GM19328 (cell line): ENCODE results near the gene CDKL4.
"Not testable (repeated sequence)": the region's sequence is repeated elsewhere in the genome, so short reads cannot be mapped to it uniquely, and the experiment has no call there.

ENCODE experiments used
- ATAC-seq: cut with Tn5 transposase; IDR thresholded peaks from one replicate; pipeline ENCODE4 v1.9.1; 2021; ENCODE audit warnings: mild to moderate bottlenecking, moderate library complexity; ENCODE audit not compliant: unreplicated experiment

CDKL4 gene

DNA sequence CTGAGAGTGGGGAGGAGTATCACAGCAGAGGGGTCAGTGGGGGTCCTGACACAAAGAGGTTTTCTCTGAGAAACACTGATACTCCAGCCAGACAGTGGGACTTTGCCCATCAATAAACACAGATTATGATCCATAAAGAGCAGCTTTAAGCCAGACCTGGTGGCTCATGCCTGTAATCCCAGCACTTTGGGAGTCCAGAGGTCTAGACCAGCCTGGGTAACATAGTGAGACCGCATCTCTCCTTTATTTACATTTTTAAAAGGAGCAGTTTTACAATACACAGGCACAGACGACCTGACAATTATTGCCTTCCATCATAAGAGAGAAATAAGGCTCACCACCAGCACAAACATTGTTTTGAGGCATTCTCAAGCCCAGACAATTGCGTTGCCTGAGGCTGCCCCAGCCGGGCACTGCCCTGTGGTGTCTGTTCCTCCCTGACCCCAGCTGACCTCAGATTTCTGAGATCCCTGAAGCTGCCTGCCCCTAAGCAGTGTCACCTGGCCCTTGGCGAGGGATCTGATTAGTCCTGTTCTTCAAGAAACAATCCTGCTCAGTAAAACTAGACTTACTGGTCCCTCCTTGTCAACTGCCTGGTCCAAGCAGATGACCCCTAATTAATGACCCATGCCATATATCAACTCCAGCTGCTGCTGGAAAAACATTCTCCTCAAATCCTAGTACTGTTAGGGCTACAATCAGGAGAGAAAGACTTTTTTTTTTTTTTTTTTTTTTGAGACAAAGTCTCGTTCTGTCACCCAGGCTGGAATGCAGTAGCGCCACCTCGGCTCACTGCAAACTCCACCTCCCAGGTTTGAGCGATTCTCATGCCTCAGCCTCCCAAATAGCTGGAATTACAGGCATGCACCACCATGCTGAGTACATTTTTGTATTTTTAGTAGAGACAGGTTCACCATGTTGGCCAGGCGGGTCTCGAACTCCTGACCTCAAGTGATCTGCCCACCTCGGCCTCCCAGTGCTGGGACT, 63.5 kb downstream of the CDKL4 start:
- ATAC-seq = no peak

DNA sequence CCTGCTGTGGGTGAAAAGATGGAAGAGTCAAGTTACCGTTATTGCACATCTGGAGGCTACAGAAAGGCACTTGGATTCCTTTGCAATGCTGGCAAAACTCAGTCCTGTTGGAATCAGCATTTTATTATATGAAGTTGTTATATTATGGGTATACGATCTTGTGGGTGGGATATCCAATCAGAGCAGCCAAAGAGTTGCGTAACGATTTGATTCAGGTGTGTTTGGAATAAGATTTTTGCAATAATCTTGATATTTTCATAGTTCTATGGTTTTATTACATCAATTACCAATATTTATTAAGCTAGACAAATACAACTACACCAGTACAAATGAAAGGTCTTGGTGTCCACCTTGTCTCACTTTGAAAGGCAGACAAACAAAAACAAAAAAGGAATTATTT, 65.0 kb downstream of the CDKL4 start:
- no peak for ATAC-seq

DNA sequence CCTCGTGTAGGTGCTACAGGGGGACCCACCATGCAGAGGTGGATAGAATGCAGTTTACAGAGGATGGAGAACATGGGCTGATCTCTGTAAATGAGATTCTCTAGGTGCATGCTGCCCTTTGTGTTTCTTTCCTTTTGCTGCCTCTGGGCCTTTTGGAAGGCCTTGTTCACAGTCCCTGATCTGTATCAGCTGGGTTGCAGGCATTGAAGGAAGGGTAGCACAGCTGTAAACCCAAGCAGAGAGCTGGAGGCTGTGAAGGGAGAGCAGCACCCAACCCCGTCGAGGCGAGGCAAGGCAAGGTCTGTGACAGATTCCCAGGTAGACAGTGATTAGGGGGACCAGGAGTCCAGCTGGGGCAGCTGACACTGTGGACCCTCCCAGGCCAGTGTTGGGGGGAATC, 66.8 kb downstream of the CDKL4 start:
- ATAC-seq = no peak

DNA sequence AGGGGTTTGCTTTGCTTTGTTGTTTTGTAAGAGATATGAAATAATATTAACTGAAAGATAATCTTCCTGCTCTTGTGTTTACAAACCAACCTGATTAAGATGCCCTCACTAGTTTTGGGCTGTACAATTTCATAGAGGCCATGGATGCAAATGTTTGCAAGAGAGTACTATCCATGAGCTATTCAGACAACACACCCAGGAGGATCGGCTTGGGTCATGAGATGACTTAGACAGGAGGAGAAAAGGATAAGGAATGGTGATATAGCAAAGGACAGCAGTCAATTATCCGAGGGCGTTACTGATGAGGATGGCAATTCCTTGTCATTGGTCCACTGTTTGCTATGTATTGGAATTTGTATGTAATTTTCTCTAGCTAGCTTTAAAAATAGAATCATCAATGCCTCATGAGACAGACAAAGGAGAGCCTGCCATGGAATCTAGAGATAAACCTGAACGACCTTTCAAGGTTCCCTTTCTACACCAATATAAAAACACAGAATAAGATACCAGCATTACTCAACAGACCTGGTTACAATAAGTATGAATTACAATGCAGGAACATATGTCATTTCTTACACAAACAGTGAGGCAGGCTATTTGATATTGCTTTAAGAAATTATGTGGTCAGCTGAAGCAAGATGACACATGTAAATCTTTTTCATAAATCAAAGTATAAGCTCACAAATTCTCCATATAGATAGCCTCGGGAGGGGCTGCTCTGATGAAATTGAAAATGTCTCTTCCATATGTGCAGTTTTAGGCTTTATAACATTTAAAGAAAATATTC, 68.6 kb downstream of the CDKL4 start:
- ATAC-seq = no peak

DNA sequence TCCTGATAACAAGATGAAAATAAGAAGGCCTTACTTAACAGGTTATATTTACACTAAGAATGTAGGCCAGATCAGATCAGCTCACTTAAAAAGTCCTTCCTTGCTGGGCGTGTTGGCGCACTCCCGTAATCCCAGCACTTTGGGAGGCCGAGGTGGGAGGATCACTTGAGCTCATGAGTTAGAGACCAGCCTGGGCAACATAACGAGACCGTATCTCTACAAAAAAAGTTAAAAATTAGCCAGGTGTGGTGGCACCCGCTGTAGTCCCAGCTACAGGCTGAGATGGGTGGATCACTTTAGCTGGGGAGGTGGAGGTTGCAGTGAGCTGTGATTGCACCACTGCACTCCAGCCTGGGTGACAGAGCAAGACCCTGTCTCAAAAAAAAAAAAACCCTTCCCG, 69.7 kb downstream of the CDKL4 start:
- ATAC-seq = no peak

DNA sequence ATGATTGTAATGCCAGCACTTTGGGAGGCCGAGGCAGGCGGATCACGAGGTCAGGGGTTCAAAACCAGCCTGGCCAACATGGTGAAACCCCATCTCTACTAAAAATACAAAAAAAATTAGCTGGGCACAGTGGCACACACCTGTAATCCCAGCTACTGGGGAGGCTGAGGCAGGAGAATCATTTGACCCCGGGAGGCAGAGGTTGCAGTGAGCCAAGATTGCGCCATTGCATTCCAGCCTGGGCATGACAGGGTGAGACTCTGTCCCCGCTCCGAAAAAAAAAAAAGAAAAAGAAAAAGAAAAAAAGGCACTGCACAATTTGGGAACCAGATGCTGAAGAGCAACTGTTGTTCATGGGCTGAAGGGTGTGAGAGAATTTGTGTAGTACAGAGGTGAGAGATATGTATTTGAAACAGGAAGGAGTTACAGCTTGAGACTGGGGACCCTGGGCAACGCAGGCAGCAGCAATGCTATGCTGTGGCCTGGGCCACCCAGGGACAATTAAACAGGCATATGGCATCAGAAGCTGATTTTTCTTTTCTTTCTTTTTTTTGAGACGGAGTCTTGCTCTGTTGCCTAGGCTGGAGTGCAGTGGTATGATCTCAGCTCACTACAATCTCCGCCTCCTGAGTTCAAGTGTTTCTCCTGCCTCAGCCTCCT, 71.6 kb downstream of the CDKL4 start:
- not testable (repeated sequence) for ATAC-seq

DNA sequence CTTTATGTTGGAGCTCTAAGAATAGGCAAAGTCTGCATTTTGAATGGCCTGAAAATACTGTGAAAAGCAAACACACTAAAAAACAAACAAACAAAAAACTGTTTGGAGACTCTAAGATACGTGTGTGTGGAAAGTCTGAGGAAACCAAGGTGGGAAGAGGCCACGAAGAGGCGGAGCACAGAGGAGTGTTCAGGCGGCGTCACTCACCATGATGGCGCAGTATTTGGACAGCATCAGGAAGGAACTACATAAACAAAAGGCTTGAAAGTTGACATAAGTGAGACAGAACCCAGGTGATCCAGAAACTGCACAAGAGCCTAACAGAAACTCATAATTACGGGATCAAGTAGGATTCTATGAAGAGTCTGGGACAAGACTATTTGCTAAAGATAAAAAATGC, 72.1 kb downstream of the CDKL4 start:
- ATAC-seq = no peak

DNA sequence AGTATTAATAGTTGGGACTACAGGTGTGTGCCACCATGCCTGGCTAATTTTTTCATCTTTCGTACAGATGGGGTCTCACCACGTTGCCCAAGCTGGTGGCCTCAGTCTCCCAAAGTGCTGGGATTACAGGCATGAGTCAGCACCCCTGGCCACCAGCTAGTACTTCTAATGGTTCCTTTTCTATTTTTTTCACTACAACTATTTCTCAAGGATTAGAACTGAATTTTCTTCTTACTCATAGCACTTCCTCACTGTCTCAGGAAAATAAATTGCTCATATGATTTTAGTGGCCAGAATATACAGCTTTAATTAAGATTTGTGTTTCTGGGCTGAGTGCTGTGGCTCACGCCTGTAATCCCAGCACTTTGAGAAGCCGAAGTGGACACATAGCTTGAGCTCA, 79.7 kb downstream of the CDKL4 start:
- ATAC-seq = no peak

DNA sequence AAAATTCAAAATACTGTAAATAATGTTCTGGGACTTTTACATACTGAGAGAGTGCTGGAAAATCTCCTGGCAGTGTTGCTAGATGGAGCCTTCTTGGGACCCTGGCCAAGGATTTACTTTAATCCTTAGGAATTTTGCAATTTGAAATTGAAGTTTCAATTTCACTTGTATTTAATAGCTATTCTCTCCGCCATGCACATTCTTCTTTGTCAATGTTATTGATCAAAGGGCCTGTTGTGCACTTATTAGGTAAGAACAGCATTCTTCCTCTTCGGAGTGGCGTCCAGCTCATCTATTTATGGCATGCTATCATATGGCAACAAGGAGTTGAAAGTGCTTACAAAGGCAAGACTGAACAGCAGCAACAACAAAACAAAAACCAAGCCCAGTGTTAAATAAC, 82.8 kb downstream of the CDKL4 start:
- ATAC-seq = no peak

DNA sequence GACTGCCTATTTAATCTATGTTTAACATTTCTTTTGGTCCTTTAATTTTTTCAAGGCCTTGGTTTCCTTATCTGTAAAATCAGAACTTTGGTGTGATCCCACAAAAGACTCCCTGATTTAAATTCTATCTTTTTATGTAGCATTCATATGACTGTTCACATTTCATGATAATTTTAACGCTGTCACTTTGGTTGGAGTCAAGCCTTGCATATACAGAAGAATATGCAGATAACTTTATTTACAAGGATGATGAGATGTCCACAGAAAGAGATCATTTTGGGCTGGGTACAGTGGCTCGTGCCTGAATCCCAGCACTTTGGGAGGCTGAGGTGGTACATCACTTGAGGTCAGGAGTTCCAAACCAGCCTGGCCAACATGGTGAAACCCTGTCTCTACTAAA, 84.5 kb downstream of the CDKL4 start:
- ATAC-seq = no peak

DNA sequence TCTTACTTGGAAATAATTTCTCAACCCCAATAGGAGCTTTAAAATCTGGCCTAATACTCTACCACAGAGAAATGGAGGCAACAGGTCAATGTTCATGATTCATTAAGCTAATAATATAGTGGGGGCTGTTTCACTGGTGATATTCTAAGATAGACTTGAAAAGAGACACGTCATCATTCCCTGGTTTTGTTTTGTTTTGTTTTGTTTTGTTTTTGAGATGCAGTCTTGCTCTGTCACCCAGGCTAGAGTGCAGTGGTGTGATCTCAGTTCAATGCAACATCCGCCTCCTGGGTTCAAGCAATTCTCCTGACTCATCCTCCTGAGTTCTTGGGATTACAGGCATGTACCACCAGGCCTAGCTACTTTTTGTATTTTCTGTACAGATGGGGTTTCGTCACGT, 85.4 kb downstream of the CDKL4 start:
- ATAC-seq = no peak

DNA sequence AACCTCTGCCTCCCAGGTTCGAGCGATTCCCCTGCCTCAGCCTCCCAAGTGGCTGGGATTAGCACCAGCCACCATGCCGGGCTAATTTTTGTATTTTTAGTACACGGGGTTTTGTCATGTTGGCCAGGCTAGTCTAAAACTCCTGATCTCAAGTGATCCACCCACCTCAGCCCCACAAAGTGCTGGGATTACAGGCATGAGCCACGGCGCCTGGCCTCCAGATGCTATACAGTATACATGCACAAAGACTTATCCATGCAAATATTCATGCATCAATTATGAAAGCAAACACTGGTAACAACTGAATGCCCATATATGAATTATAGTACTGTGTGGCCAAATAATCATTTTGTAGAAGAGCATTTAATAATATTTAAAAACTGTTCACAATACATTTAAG, 86.9 kb downstream of the CDKL4 start:
- ATAC-seq = no peak

DNA sequence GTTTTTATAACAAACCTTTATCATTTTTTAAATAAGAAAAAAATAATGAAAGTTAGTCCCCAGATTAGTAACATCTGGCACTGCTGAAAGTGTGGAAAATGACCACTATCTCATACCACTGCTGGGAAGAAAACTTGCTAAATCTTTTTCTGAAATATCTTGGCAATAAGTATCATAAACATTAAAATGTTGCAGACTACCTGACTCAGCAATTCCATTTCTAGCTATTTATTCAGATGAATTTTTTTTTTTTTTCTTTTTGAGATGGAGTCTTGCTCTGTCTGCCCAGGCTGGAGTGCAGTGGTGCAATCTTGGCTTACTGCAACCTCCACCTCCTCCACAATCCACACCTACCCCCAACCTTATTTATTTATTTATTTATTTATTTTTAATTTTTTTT, 87.7 kb downstream of the CDKL4 start:
- no peak for ATAC-seq

DNA sequence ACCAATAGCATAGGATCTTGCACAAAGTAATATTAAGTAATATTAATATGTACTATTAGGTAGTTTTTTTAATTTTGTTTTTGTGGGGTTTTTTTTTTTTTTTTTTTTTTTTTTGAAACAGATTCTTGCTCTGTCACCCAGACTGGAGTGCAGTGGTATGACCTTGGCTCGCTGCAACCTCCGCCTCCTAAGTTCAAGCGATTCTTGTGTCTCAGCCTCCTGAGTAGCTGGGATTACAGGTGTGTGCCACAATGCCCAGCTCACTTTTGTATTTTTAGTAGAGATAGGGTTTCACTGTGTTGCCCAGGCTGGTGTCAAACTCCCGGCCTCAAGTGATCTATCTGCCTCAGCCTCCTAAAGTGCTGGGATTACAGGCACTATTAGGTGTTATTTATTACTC, 88.2 kb downstream of the CDKL4 start:
- not testable (repeated sequence) for ATAC-seq

DNA sequence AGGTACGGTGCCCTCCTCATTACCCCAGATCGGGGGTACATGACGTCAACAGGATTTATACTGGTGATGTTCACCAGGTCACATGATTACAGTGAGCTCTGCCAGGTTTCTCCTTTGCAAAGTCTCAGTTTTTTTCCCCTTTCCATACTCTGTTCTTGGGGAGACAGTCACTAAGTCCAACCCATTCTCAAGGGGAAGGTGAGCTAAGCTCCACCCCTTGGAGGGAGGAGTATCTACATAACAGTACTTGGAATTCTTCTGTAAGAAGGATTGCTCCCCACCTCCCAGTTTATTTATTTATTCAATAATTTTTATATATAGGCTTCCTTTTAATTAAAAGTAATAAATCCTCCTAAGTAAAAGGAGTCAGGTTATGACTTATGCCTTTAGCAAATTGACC, 88.8 kb downstream of the CDKL4 start:
- no peak for ATAC-seq

DNA sequence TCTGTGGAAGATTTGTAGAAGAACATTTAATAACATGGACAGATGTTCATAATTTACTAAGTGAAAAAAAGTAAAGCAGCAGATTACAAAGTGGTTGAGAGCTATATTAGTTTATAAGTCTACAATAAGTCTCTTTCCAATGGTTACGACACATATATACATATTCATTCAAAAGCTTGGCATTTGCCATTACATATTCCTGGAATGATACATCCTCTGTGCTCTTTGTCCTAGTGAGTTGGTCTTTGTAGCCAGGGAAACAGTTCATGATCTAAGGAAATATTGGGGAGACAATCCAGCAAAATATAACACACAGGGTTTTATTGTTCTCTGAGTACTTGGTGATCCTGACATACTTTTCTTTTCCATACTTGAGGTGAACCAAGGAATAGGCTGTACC, 90.5 kb downstream of the CDKL4 start:
- ATAC-seq = no peak

DNA sequence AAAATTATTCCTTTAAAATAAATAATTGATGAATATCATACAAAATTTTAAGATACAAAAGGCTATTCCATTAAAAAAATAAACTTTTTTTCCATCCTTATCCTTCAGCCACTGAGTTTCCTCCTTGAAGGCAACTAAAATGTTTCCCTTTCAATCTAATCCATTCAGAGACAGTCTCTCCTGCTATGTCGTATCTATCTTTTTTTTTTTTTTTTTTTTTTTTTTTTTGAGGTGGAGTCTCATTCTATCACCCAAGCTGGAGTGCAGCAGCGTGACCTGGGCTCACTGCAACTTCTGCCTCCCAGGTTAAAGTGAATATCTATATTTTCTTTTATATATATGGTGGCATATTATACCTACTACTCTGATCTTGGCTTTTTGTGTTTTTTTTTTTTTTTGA, 91.3 kb downstream of the CDKL4 start:
- ATAC-seq = no peak

DNA sequence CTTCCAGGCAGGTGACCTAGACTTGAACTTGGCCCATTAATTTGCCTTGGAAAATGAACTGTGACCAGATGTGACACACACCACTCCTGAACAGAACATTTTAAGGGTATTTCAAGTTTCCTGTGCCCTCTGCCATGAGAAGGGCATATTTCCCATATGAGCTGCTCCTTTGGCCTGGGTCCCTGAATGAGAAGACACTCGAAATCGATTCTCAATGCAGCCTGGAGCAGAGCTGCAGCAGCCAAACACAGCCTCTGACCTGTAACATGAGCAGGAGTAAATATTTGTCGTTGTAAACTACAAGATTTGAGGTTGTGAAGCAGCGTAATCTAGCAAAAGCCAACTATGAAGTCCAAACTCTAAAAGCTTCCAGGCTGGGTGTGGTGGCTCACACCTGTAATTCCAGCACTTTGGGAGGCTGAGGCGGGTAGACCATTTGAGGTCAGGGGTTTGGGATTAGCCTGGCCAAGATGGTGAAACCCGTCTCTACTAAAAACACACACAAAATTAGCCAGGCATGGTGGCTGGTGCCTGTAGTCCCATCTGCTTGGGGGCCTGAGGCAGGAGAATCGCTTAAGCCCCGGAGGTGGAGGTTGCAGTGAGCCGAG, 92.8 kb downstream of the CDKL4 start:
- no peak for ATAC-seq

DNA sequence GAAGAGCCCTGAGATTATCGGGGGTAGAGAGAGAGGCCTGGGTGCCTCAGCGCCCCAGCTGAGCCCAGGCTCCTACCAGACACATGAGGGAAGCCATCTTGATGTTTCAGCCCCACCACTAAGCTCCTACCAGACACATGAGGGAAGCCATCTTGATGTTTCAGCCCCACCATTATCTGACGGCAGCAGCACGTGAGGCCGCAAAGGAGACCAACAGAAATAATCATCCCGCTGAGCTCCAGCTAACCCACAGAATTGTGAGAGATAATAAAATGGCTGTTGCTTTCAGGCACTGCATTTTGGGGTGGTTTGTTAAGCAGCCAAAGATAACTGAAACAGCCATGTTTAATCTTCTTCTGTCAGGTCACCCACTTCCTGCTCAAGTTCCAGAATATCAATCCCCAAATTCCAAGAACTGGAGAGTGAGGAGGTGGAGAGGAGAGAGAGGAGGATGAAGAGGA, 93.6 kb downstream of the CDKL4 start:
- no peak for ATAC-seq

DNA sequence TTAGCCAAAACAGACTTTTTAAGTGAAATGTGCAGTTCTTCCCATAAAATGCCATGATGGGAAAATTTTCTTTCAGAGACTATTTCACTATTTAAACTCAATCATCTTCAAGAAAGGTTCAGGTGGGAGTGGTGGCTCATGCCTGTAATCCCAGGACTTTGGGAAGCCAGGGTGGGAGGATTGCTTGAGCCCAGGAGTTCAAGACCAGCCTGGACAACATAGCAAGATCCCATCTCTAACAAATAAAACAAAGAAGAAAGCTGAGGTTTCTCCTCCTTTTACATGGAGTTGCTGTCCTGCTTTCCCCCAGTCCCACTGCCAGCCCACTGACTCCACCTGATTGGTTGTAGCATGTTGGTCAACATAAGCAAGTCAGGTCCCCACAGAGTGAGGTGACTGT, 97.1 kb downstream of the CDKL4 start:
- no peak for ATAC-seq

DNA sequence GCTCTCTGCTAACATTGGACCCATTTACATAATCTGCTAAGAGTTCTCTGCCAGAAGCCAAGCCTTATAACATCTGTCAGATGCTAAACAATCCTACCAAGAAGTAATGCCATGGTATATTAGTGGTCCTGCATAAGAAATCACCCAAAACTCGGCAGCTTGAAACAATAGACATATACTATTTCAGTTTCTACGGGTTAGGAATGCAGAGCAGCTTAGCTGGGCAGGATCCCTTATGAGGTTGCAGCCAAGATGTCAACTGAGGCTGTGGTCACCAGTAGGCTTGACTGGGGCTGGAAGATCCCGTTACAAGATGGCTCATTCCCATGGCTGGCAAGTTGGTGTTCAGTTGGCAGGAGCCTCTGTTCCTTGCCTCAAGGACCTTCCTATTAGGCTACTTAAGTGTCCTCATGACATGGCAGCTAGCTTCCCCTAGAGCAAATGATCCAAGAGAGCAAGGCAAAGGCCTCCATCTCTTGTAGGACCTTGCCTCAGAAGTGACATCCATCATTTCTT, 97.8 kb downstream of the CDKL4 start:
- no peak for ATAC-seq
